NCI-H2171 treated with DMSO at 0.1 percent for 48 hours (cell line): Measurements from ENCODE around the gene CCDC142.

Experiments used
- DNase-seq: peaks from one replicate; lab custom pipeline; 2025; lab: John Stamatoyannopoulos, UW

CCDC142 gene, protein sequence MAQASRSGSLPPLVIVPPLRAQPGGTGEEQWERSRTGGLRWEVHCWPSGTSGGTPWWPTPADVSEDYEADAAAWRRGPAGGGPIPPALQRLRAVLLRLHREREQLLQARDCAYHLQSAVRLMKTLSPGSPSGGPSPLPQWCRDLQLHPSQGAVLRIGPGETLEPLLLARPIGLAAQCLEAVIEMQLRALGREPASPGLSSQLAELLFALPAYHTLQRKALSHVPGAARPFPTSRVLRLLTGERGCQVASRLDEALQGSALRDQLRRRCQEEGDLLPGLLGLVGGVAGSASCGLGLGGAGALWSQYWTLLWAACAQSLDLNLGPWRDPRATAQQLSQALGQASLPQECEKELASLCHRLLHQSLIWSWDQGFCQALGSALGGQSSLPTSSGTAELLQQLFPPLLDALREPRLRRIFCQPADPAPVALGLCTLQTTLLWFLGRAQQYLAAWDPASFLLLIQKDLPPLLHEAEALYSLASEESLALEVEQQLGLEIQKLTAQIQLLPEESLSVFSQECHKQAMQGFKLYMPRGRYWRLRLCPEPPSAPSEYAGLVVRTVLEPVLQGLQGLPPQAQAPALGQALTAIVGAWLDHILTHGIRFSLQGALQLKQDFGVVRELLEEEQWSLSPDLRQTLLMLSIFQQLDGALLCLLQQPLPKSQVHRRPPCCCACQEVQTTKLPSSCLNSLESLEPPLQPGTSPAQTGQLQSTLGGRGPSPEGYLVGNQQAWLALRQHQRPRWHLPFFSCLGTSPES

DNA sequence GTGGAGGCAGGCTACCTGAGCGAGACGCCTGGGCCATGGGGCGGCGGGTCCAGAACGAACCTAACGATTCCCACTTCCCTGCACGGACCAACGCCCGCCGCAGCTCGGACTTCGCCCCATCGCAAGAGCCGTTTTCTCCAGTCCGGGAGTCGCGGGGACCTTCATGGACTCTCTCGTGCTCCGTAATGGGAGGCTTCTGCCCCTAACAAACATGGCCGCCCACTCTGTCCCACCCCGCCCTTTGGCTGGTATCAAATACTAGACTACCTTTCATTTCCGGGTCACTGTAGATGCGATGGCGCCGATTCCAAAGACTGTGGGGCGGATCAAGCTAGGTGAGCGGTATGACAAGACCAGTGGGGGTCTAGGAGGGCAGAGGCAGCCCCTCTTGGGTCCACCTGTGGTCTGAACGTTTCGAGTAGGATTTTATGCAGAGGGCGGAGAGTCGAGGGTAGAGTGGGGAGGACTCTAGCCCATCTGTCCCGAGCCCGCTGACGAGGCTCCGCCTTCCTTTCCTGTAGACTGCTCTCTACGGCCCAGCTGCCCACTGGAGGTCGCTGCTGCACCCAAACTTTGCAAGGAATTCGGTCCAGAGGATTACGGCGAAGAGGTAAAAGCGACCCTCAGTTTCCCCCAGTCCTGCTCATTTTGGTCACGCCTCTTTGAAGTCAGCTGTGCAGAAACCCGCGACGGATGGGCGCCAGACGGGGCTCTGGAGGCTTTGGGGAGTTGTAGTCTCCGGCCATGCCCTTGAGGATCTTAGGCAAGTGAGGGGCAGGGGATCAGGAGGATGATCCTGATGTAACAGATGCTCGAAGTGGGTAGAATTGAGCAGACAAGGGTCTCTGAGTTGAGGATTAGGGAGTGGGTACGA lies at the start of gene CCDC142, which contains the start of gene TTC31:
Gene CCDC142, minus strand, starts transcription at position 198 of the 874 bp plus-strand sequence. Its CDS starts 161 bp downstream, at position 37.
Gene TTC31, plus strand, starts transcription at position 281 of the 874 bp plus-strand sequence. Its CDS starts 15 bp downstream, at position 296.
- DNase-seq, result peak; percentile 96

DNA sequence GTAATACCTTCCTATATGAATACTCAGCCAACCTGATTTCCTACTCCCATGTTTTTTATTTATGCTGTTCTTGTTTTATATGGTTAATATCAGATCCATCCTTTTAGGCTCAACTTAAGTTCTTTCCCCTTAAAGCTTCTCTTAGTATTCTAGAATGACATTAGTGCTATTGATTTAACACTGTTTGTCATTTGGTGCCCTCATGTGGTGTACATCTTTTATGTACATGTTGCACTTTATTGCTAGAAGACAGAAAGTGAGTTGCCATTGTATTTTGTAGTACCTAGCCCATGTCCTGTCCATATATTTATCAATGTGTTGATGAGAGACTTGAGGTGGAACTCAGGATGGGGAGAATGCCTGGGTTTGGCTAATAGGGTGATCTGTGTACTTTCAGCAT lies 49.4 kb upstream of the CCDC142 start:
- peak; percentile 47 for DNase-seq

DNA sequence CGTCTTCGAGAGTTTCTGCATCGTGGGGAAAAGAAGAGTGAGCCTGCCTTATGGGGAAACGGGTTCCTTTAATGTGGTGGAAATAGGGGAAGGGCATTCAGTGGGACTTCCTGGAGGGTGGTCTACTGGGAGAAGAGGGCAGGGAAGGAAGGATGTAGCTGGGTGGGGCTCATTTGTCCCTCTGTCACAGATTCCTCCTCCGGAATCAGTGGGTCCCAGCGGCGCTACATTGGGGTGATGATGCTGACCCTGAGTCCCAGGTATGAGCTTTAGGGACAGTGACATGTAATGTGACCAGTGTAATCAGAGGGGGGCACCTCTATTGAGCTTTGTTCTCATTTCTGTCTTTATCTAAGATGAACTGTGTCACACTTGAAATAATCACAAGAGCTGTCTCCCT lies 48.9 kb upstream of the CCDC142 start:
- DNase-seq, result no peak

DNA sequence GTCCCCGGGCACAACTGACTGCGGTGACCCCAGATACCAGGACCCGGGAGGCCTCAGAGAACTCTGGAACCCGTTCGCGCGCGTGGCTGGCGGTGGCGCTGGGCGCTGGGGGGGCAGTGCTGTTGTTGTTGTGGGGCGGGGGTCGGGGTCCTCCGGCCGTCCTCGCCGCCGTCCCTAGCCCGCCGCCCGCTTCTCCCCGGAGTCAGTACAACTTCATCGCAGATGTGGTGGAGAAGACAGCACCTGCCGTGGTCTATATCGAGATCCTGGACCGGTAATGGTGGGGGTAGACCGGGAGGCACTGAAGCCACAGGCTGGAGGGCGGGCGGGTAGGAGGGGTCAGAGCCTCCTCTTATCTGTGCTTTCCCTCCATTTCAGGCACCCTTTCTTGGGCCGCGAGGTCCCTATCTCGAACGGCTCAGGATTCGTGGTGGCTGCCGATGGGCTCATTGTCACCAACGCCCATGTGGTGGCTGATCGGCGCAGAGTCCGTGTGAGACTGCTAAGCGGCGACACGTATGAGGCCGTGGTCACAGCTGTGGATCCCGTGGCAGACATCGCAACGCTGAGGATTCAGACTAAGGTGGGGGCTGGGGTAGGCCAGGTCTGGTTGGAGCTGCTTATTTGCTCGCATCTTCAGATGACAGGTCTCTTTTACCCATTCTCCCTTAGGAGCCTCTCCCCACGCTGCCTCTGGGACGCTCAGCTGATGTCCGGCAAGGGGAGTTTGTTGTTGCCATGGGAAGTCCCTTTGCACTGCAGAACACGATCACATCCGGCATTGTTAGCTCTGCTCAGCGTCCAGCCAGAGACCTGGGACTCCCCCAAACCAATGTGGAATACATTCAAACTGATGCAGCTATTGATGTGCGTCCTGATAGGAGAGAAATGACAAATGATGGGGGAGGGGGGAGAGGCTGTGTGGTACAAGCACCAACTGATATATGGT lies 47.7 kb upstream of the CCDC142 start:
- DNase-seq, result peak; percentile 27

DNA sequence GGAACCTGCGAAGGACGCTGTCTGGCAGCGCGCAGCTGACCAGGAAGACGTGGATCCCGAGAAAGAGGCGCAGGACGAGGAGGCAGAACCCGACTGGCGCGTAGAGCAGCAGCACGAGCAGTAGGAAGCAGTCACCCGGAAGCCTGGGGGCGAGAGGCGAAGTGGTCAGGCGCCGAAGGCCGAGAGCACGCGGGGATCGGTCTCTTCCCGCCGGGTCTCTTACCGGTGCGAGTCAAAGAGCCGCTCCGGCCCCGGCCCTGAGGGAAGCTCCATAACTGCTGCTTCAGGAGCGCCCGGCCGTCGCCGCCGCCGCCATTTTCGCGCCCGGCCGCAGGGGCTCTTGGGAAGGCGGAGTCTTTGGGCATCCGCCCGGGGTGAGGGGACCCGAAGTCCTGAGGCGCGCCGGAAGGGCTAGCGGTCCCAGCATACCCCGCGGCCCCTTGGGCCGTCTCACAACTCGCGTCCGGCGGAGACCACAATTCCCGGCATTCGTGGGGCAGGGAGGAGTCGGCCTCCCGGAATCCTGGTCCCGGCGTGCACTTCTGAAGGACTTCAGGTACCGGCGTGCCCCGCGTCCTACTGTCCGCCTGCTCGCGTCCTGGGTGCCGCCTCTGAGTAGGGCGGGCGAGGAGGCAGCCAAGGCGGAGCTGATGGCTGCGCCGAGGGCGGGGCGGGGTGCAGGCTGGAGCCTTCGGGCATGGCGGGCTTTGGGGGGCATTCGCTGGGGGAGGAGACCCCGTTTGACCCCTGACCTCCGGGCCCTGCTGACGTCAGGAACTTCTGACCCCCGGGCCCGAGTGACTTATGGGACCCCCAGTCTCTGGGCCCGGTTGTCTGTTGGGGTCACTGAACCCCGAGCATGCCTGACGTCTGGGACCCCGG lies 46.8 kb upstream of the CCDC142 start, which contains the start of the genes AUP1 and HTRA2:
Gene AUP1, minus strand, starts transcription at position 350 of the 882 bp plus-strand sequence. Its CDS starts 77 bp downstream, at position 273.
Gene HTRA2, plus strand, starts transcription at position 577 of the 882 bp plus-strand sequence. Its CDS starts 74 bp downstream, at position 651.
- peak; percentile 98 for DNase-seq

DNA sequence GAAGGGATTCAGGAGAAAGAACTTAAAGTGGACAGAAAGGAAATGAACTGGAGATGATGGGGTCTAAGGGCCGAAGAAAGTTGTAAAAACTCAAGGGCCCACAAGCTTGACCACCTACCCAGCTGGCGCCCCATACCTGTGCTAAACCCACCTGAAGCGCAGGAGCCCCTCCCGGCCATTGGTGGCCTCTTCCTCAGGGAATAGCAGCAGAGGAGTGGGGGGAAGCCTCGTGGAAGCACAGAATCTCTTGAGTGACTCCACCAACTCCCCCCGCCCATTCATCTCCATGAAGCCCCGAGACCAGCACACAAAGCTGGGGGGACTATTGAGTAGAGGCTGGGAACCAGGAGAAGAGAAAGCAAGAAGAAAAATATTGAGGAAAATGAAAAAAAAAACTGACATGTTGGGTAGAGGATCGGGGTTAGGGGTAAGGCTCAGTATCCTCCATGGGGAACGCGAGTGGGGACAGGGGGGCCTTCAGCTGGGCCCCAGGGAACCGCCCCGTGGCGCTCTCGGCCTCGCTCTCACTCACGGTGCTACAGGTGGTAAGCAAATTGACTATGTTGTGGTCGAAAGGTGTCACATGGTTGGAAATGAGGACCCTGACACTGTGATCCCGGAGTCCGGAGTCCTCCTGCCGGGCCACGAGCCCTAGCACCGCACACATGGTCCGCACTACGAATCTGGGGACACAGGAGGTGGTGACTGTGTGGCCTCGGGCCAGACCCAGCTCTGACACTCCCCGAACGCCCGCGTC lies 46.0 kb upstream of the CCDC142 start:
- no peak for DNase-seq

DNA sequence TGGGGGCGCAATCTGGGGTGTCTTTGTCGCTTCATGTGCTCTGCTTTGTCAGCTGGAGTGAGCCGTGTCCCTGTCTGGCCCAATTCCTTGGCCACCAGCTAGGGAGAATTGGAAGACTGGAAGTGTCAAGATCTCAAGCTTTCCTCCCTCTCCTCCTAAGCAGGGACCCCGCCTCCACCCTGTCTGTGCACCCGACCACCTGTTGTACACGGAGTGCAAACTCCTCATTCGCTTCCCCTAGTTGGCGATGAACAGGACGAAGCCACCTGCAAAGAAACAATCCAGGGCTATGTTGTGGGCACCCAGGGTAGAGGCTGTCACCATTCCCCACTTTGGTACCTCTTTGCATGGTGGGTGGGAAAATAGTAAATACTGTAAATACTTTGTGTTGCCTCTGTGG lies 44.9 kb upstream of the CCDC142 start:
- DNase-seq, result no peak

DNA sequence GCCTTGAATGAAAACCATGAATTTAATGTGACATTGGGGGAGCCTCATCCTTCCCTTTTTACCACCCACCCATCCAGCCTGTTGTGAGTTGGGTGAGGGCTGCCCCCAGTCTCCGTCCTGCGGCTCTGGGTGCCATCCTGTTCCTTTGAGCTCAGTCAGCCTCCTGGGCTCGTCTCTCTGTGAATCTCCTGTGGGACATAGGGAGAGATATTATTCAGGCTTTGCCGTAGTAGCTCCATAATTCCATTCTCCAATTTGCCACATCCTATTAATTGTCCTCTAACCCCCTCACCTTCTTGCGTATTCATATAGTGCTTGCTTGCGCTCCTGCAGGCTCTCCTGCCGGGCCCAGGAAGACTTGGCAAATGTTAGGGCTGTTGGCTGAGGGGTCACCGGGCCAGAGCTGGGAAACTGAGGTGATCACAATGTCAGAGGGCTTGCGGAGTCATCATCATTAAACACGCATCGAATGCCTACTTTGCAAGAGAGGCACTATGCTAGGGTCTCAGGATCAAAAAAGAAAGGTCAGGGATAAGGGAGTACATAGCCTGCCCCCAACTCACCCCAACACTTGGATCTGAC lies 43.9 kb upstream of the CCDC142 start:
- no peak for DNase-seq

DNA sequence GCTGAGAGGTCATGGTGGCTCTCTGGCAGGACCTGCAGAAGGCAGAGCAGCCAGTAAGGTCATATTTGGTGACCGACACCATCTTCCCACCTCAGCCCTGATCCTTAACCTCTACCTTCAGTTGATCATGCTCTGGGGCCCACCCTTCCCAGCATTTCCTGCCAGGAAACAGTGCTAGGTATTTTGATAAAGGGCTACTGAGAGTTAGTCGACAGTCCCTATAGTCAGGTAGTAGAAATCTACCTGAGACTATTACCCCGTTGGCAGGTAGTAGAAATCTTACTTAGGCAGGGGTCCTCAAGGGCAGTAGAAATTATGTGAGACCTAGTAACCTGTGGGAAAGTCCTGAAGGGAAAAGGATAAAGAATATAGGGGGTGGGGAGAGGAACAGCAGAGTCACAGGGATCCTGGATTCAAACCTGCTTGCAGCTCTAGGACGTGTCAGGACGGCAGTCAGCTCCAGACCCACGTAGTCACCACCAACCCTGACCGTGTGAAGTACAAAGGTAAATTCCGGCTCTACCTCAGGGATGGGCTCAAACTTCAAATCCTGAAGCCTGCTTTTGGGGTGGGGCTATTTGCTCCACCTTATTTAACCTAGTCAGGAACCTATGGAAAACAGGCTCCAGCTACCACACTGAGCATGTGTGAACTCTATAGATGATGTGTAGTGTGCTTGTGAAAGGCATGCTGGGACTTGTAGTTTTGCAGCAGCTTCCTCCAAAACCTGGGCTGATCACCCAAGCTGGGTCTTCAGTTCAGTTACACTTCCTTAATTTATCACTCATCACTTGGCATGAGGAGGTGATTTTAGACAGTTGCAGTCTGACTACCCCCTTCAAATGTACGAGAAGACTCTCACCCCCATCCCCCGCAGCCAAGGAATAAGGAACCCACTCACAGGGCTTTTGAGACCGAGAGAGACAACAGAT lies 43.2 kb upstream of the CCDC142 start, which contains the start of gene DQX1:
Gene DQX1, minus strand, starts transcription at position 515 of the 932 bp plus-strand sequence. Its CDS starts 502 bp downstream, at position 13.
- peak; percentile 39 for DNase-seq

DNA sequence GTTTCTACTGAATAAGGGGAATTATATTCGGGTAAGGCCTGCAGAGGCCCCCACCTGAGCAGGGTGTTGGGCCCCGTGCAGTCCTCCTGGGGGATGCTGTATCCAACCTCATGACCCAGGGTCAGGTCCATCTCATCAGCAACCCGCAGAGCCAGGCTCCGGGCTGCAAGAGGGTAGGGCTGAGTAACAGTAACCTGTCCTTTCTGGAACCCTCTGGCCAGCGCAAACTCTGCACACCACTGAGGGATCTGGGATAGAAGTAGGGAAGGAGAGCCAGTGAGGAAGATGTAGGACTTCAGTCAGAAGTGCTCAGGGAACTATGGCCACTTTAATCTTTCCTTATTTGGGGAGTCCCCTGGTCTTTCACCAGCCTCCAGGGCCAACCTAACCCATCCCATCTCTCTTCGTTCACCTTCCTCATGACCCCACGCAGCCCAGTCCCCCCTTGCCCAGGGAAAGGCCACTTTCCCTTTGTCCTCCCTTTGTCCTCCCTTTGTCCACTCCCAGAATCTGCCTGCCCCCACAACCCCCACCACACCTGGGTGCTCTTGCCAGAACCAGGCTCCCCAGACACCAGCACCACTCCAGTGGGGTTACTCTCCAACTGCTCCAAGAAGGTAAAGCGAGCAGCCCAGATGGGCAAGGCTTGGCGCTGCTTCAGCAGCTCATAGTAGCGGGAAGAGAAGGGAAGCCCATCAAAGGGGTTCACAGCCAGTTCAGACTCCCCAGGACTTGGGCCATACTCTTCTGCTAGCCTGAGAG lies 42.3 kb upstream of the CCDC142 start:
- DNase-seq, result no peak

DNA sequence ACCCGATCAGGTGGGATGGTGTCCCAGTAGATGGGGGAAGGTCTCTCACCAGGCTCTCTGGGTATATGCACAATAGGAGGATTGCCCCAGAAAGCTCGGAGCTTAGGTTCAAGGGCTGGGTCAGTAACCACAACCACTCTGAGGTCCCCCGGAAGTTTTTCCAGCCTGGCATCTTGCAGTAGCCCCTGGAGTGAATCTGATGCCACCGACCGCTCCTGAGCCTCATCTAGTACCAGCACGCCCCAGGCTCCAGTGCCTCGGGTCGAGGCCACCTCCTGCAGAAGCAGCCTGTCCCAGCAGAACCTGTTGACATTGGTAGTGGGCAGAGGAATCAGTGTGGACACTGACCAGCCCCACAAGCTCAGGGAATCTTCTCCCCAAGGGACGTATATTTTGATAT lies 41.2 kb upstream of the CCDC142 start:
- no peak for DNase-seq

DNA sequence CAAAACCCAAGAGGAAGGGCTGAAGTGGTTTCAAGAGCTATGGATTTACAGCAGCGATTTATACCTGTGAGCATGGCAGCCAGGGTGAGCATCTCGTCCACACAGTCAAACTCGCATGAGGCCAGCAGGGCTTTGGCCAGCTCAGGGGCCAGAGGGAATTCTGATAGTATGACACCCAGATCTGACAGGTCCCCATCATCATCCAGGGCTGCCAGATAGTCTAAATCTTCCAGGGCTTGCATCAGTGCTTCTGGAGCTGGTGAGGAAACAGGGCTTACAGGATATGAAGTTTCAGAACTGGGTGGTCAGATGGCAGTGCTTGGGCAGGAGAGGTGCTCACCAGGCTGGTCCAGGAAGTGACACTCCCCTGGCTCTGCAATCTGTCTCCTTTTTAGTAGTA lies 39.7 kb upstream of the CCDC142 start:
- DNase-seq, result no peak

DNA sequence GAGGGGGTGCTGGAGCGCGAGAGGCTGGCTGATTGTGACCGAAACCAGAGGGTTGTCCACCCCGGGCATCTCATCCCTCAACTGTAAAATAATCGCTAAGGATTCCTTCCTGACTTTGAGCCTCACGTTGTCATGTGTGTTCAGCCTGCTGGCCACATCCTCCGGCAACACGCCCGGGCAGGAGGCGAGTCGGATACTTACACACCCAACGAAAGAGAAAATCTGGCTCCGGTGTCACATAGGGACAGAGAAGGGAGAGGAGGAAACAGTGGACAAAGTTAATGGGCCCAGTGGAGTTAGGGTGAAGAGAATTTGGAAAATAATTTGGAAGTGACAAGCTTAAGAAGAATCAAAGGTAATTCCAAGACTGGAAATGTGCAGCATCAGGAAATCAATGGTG lies 33.9 kb upstream of the CCDC142 start:
- DNase-seq, result no peak

DNA sequence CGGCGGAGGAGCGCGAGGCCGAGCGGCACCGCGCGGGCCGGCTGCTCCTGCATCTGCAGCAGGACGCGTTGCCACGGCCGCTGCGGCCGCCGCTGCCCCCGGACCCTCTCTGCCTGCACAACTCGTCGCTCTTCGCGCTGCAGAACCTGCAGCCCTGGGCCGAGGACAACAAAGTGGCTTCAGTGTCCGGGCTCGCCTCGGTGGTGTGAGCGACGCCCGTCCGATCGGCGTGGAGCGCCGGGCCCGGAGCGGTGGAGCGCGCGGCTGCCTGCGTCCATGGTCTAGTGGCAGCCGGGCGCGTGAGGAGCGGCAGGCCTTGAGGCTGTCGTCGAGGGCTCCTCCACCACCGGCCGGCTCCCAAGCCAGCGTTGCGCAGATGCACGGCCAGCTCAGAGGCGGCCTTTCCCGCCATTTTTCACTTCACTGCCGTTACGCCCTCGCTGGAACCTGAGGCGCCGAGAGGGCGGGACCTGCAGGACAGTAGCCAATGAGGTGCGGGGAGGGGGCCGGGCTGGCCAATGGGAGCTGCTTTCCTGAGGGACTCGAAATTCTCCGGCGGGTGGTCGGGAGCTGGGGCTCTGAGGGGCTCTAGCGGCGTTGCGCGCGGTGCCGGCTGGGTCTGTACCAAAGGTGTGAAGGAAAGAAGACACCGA lies 33.3 kb upstream of the CCDC142 start:
- no peak for DNase-seq

DNA sequence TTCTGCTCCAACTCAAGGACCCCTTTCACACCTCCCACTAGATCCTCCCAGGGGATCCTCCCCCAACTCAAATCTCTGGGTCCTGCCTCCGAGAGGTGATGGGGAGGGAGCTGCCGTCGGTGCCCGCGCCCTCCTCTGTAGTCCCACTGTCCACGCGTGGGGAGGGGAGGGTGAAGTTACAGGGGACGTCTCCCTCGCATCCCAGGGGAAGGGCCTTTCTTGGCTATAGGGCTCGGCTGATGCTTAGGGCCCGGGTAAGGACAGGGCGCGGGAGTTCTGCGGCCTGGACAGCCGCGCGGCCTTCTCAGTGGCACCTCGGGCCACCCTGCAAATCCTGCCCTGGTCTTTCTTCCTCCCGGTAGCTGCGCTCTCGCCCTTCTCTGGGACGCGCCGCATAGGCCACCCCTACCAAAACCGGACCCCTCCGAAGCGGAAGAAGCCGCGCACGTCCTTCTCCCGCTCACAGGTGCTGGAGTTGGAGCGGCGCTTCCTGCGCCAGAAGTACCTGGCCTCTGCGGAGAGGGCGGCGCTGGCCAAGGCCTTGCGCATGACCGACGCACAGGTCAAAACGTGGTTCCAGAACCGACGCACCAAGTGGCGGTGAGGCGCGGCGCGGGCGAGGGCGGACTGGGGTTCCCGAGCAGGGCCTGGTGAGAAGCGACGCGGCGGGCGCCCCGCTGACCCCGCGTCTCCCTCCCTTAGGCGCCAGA lies 32.6 kb upstream of the CCDC142 start:
- no peak for DNase-seq
